Skeletal muscle tissue (tissue), 4 donors: ENCODE data around the gene GRB14. TPM values are rescaled to one million over a fixed set of nuclear protein-coding genes. Genes with fewer than 3 reads are reported as not detected.
"Not testable (repeated sequence)": the region's sequence is repeated elsewhere in the genome, so short reads cannot be mapped to it uniquely, and the experiment has no call there.

Experiments used
- H3K27ac ChIP-seq: one replicate; pipeline ENCODE4 v1.7.0; 2013; ENCODE audit warnings: mild to moderate bottlenecking, low read depth, low read length, inconsistent platforms
- H3K27me3 ChIP-seq, 3 donors: one replicate each; pipeline ENCODE4 v1.7.0; 2013; ENCODE audit warnings: low read length in 3 of 3; ENCODE audit not compliant: control insufficient read depth in 3 of 3, insufficient read depth in 3 of 3
- H3K36me3 ChIP-seq, 3 donors: one replicate each; pipeline ENCODE4 v1.7.0; 2013; ENCODE audit warnings: low read length in 3 of 3; ENCODE audit not compliant: control insufficient read depth in 3 of 3, insufficient read depth in 3 of 3
- H3K4me1 ChIP-seq, 3 donors: one replicate each; pipeline ENCODE4 v1.7.0; 2013; ENCODE audit warnings: low read length in 3 of 3, mild to moderate bottlenecking in 3 of 3; ENCODE audit not compliant: control insufficient read depth in 3 of 3, insufficient read depth in 3 of 3
- H3K4me3 ChIP-seq, 3 donors: one replicate each; pipeline ENCODE4 v1.7.0; 2013; ENCODE audit warnings: low read length in 3 of 3
- H3K9ac ChIP-seq, 3 donors: one replicate each; pipeline ENCODE4 v1.7.0; 2013; ENCODE audit warnings: low read length in 3 of 3, mild to moderate bottlenecking in 3 of 3, moderate library complexity in 2 of 3, low read depth in 1 of 3
- H3K9me3 ChIP-seq, 3 donors: one replicate each; pipeline ENCODE4 v1.7.0; 2013; ENCODE audit warnings: low read length in 3 of 3; ENCODE audit not compliant: control insufficient read depth in 3 of 3
- total RNA-seq: library from RNA; depleted of rRNA; stranded (reverse); fragments of >200 nt; gene quantifications from one replicate; pipeline ENCODE4 v1.2.3, GENCODE V29; 2014
- donor health status: Osteomylitis.

GRB14 gene
- total RNA-seq, 1 donor from 2014 or later = 5.7 TPM

GRCh38 chr2:164561991-164562390 lies 59.3 kb downstream of the GRB14 start:
- no peaks in the 10 kb centered on the region for H3K27me3 ChIP-seq
- H3K9me3 ChIP-seq = no peaks in the 10 kb centered on the region
- H3K9ac ChIP-seq = no peak overlapping the region
- H3K4me3 ChIP-seq = no peak overlapping the region
- peak overlapping the region; percentile 48 for H3K27ac ChIP-seq
- H3K36me3 ChIP-seq = no peaks in the 10 kb centered on the region
- H3K4me1 ChIP-seq = peaks cover 6 to 12% (median 8%) of the 10 kb centered on the region in 3 donors

GRCh38 chr2:164561416-164561815 lies 59.9 kb downstream of the GRB14 start:
- no peaks in the 10 kb centered on the region for H3K36me3 ChIP-seq
- peaks cover 6 to 12% (median 8%) of the 10 kb centered on the region in 3 donors for H3K4me1 ChIP-seq
- H3K27me3 ChIP-seq = no peaks in the 10 kb centered on the region
- H3K9me3 ChIP-seq = no peaks in the 10 kb centered on the region
- H3K4me3 ChIP-seq = peak overlapping the region in 1 of 3 donors; percentile 25
- H3K9ac ChIP-seq = no peak overlapping the region
- H3K27ac ChIP-seq = peak overlapping the region; percentile 23

- Histone ChIP-seq H3K9me3 (no peaks in the 10 kb centered on the region), H3K4me1 (peaks cover 6 to 12% (median 8%) of the 10 kb centered on the region in 3 donors), H3K4me3 (no peak overlapping the region), H3K9ac (peak overlapping the region in 1 of 3 donors; percentile 41), H3K36me3 (no peaks in the 10 kb centered on the region), H3K27ac (no peak overlapping the region), H3K27me3 (no peaks in the 10 kb centered on the region)
These were observed 60.4 kb downstream of the GRB14 start for GRCh38 chr2:164560902-164561301.

DNA sequence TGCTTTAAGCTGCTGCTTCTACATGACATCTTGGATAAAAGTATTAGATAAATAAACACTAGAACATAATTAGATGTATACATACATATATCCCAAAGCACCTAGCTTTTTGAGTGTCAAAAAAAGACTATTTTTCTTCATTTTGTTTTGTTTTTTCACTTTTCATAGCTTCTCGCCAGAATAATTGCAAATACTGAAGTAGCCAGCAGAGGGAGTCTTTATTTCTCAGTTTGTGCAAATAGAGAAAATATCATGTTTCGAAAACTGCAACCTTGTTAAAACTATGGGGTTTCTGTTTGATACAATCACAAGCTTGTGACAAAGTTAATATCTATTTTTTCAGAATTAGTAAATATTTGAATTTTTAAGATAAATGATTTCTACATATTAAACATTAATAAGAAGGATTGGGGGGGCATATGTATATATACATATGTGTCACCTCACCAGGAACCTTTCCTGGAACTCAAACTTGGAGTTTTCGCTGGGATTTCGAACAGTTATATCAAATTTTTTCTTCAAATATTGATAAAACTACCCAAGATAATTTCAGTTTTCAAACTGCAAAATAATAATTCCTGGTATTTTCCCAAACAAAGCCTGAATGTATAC lies 61.0 kb downstream of the GRB14 start:
- Histone ChIP-seq H3K9ac (no peak overlapping the region), H3K4me3 (no peak overlapping the region), H3K36me3 (no peaks in the 10 kb centered on the region), H3K9me3 (no peaks in the 10 kb centered on the region), H3K27ac (no peak overlapping the region), H3K4me1 (peaks cover 6 to 12% (median 8%) of the 10 kb centered on the region in 3 donors), H3K27me3 (no peaks in the 10 kb centered on the region)

GRCh38 chr2:164558450-164558849 lies 62.8 kb downstream of the GRB14 start:
- no peaks in the 10 kb centered on the region for H3K36me3 ChIP-seq
- H3K27me3 ChIP-seq = no peaks in the 10 kb centered on the region
- H3K9me3 ChIP-seq = no peaks in the 10 kb centered on the region
- no peak overlapping the region for H3K27ac ChIP-seq
- peaks cover 6 to 9% (median 8%) of the 10 kb centered on the region in 3 donors for H3K4me1 ChIP-seq
- no peak overlapping the region for H3K4me3 ChIP-seq
- no peak overlapping the region for H3K9ac ChIP-seq

DNA sequence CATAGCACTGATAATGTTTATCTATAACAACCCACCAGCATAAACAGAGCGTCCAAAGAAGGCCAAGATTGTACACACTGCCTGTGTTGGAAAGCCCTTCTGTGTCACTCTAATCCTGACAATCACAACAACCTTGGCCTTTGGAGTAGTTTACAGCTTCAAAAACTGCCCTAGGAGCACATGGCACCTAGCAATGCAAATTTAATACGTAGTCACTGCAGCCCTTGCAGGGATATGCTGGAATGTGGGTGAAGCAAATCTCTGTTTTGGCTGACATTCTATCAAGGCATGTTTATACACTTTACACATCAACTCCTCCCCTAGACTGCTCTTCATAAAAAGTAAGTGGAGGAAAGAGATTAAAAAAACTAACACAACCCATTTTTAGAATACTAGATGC lies 66.8 kb downstream of the GRB14 start:
- H3K36me3 ChIP-seq = no peaks in the 10 kb centered on the region
- H3K4me1 ChIP-seq = no peaks in the 10 kb centered on the region
- H3K9me3 ChIP-seq = no peaks in the 10 kb centered on the region
- no peak overlapping the region for H3K27ac ChIP-seq
- no peak overlapping the region for H3K9ac ChIP-seq
- H3K4me3 ChIP-seq = no peak overlapping the region
- no peaks in the 10 kb centered on the region for H3K27me3 ChIP-seq

- no peaks in the 10 kb centered on the region for H3K9me3 ChIP-seq
- no peak overlapping the region for H3K4me3 ChIP-seq
- no peak overlapping the region for H3K9ac ChIP-seq
- H3K36me3 ChIP-seq = no peaks in the 10 kb centered on the region
- no peaks in the 10 kb centered on the region for H3K4me1 ChIP-seq
- no peak overlapping the region for H3K27ac ChIP-seq
- no peaks in the 10 kb centered on the region for H3K27me3 ChIP-seq
These were observed 69.8 kb downstream of the GRB14 start for GRCh38 chr2:164551519-164551918.

- H3K27me3 ChIP-seq, H3K36me3 ChIP-seq, H3K4me1 ChIP-seq, H3K27ac ChIP-seq, H3K4me3 ChIP-seq, H3K9ac ChIP-seq, H3K9me3 ChIP-seq: not testable (repeated sequence)
These were observed 71.6 kb downstream of the GRB14 start for GRCh38 chr2:164549705-164550104.

DNA sequence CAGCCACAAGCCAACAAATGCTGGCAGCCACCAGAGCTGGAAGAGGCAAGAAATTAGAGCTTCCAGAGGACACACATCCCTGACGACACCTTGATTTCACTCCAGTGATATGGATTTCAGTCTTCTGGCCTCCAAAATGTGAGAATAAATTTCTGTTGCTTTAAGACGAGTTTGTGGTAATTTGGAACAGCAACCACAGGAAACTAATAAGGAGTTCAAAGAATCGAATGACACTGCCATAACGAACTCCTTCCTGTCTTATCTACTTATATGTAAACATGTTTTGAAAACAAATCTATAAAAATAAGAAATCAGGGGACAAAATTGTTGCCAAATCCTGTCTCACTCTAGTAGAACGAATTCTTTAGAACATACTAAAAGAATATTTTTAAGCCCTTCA lies 75.8 kb downstream of the GRB14 start:
- Histone ChIP-seq H3K9ac (no peak overlapping the region), H3K4me1 (no peaks in the 10 kb centered on the region), H3K27ac (no peak overlapping the region), H3K4me3 (no peak overlapping the region), H3K36me3 (no peaks in the 10 kb centered on the region), H3K9me3 (peaks cover 0 to 5% (median 0%) of the 10 kb centered on the region in 3 donors), H3K27me3 (no peaks in the 10 kb centered on the region)

DNA sequence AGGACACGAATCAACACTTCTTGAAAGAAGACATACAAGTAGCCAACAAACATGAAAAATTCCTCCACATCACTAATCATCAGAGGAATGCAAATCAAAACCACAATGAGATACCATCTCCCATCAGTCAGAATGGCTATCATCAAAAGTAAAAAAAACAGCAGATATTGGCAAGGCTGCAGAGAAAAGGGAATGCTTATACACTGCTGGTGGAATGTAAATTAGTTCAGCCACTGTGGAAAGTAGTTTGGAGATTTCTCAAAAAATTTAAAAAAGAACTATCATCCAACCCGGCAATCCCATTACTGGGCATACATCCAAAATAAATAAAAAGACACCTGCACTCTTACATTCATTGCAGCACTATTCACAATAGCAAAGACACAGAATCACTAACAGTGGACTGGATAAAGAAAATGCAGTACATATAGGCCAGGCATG lies 78.7 kb downstream of the GRB14 start:
- H3K4me3 ChIP-seq = no peak overlapping the region
- no peaks in the 10 kb centered on the region for H3K36me3 ChIP-seq
- peaks cover 0 to 5% (median 0%) of the 10 kb centered on the region in 3 donors for H3K9me3 ChIP-seq
- H3K4me1 ChIP-seq = no peaks in the 10 kb centered on the region
- H3K27ac ChIP-seq = no peak overlapping the region
- H3K27me3 ChIP-seq = no peaks in the 10 kb centered on the region
- H3K9ac ChIP-seq = no peak overlapping the region
